ELF-1 (cell line): ENCODE results near the gene DDTL.
A peak's percentile ranks its signal among the peaks of the same experiment; 100 is the strongest.
"Not testable (repeated sequence)": the region's sequence is repeated elsewhere in the genome, so short reads cannot be mapped to it uniquely, and the experiment has no call there.

Experiments used
- DNase-seq: peaks from one replicate; pipeline ENCODE4 v3.0.0-alpha.2; 2016; ENCODE audit warnings: low read depth, low spot score

The DDTL gene

DNA sequence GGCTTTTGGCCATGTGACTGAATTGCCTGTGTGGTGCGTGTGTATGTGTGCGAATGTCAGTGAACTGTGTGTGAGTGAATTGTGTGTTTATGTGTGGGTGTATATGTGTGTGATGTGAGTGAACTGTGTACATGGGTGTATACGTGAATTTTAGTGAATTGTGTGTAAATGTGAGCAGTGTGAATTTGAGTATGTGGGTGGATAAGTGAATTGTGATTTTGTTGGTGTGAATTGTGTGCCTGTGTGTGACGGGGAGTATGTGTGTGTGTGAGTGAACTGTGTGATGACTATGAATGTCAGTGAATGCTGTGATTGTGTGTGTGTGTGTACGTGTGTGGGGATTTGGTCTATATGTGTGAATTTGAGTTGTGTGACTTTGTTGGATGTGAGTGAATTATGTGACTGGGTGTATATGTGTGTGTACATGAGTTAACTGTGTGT, 3.5 kb downstream of the DDTL start:
- no peak for DNase-seq

DNA sequence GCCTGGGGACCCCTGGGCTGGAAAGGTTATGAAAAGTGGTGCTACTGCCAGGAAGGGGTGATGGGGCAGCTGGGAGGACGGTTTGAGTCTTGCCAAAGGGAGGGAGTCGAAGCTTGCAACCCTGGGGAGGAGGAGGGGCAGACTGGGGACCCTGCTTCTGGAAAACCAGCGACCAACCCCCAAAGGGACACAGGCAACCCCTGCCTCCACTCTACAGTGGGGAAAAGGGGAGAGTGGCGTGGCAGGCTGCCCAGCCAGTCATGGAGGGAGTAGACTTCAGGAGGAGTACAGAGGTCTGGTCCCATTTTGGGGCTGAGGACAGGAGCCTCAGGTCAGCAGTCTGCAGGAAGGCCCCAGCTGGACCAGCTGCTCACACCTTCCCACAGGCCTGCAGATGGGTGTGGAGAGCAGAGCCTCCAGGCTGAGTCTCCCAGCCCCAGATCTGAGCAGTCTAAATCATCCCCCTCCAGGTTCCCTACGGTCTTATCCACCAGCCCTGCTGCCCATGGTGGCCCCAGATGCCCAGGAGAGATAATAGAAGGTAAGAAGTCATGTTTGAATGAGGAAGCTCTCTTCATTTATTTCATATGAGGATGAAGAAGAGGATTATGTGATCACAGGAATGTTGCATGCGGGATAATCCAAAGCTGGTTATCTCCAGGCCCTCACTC, 4.3 kb downstream of the DDTL start:
- no peak for DNase-seq

DNA sequence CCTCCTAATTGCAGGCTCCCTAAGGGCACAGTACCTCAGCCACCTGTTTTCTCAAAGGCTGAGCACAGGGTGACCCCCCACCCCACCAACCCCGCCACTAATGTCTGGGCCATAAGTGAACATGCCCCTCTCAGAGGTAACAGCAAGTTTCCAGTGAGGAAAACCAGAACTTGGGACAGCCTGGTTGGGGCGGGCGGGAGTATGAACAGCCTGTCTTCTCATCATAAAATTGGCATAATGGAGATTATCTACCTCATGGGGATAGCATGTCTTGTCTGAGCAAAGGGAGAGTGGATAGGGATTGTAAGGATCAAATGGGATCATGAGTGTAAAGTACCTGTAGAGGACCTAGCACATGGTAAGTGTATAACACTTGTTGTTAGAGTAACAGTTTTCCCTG, 5.2 kb downstream of the DDTL start:
- not testable (repeated sequence) for DNase-seq

GRCh38 chr22:23974345-23974744, 7.7 kb downstream of the DDTL start, which contains the start of gene DDT:
DDT (minus strand) TSS chr22:23974441; CDS start chr22:23974414, 27 bp downstream.
- DNase-seq = not testable (repeated sequence)

DNA sequence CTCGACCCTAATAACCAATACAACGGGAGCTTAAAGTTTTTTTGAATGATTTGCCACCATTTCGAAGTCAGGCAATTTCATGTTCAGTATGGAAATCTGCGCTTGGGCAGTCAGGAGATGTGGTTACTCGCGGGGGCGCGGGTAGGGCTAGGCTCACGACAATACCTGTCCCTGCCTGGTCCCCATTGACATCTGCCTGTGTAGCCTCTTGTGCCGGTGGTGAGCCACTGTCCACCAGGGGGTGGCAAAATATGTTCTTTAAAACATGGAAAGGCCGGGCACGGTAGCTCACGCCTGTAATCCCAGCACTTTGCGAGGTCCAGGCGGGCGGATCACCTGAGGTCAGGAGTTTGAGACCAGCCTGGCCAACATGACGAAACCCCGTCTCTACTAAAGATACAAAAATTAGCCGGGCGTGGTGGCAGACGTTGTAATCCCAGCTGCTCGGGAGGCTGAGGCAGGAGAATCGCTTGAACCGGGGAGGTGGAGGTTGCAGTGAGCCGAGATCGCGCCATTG, 8.2 kb downstream of the DDTL start:
- not testable (repeated sequence) for DNase-seq

GRCh38 chr22:23977304-23977703, 10.6 kb downstream of the DDTL start:
- not testable (repeated sequence) for DNase-seq

GRCh38 chr22:23979557-23980240, 13.0 kb downstream of the DDTL start, which contains the start of gene GSTT2:
GSTT2 (plus strand) TSS chr22:23980134.
- DNase-seq = not testable (repeated sequence)

DNA sequence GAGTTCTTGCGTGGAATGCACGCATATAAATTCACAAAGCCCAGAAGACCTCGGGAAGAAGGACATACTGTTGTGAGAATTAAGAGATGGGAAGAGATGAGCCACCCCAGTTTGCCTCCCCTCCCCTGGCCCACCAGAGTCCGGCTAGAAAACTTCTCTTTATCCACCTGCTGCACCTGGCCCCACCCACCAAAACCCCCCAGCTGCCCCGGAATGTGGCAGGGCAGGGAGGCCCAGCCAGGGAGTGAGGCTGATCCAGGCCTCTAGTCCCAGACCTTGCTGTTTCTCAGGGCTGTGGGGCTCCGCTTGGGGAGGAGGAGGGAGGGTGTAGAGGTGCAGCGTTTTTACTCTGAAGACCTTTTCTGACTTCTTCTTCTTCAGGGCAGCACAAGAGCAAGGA, 13.9 kb downstream of the DDTL start:
- DNase-seq = not testable (repeated sequence)

- no peak for DNase-seq
These were observed 17.7 kb downstream of the DDTL start for GRCh38 chr22:23984430-23984829.

DNA sequence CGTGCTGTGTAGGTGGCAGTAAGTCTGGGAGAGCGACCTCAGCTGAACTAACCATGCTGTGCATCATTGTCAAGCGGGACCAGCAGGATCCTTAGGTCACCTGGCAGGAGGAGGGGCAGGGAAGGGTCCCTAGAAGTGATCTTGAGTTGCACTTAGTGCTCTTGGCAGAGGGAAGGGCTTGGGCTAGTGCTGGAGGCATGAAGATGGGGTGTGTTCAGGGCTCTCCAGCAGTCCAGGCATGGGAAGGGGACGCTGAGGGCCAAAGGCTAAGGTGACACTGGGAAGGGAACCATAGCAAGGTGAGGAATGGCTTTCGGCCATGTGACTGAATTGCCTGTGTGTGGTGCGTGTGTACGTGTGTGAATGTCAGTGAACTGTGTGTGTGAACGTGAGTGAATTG, 19.4 kb downstream of the DDTL start:
- not testable (repeated sequence) for DNase-seq

DNA sequence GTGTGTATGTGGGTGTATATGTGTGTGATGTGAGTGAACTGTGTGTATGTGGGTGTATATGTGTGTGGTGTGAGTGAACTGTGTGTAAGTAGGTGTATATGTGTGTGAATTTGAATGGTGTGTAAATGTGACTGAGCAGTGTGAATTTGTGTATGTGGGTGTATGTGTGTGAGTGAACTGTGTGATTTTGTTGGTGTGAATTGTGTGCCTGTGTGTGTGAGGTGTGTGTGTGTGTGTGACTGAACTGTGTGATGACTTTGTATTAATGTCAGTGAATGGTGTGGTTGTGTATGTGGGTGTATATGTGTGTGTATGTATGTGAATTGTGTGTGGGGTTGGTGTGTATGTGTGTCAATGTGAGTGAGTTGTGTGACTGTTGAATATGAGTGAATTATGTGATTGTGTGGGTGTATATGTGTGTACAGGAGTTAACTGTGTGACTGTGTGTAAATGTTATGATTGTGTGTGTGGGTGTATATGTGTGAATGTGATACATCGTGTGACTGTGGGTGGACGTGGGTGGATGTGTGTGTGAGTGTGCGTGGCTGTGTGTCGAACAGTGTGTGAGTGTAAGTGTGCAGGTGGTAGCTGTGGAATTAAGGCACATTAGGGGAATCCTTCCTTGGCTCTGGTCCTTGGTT, 20.0 kb downstream of the DDTL start:
- not testable (repeated sequence) for DNase-seq

DNA sequence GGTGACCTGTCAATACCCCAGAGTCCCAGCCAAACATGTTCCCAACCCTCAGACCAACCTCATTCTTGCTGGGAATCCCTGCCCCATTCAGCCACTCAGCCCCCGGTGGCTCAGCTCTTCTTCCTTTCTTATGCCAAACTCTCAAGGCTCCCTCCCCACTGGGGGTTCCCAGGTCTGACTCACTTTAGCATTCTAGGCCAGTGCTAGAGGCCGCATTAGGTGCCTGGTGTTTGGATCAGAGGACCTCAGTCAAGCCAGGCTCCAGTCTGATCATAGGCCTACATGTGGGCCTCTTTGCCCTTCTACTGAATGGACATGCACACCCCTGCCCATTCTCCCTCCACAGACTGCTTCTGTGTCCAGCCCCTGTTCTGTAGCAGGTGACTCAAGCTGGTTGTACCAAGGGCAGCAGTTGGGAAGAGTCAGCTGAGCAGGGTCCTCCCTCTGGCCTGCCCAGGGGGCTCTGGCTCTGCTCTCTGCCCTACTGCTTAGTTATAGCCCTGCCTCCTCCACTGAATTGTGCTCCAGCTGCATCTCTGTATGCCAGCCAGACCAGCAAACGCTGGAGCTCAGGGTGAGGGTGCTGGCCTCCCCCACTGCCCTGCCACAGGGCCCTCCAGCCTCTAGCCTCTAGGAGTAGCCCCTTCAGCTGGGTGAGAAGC, 23.0 kb downstream of the DDTL start:
- not testable (repeated sequence) for DNase-seq

DNA sequence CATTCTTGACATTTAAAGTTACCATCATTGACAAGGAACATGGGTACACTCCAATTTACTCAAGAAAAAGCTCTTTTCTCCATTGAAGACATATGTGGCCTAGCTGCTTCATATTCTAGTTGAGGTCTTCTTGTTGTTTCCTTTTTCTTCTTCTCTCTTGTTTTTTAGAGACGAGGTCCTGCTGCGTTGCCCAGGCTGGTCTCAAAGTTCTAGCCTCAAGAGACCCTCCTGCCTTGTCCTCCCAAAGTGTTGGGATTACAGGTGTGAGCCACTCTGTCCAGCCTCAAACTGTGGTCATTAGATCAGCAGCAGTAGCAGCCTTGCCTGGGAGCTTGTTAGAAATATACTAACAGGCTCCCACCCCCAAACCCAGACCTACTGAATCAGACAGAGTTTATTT, 26.4 kb downstream of the DDTL start:
- not testable (repeated sequence) for DNase-seq

GRCh38 chr22:23993581-23994177, 27.0 kb downstream of the DDTL start:
- DNase-seq = not testable (repeated sequence)

- no peak for DNase-seq
These were observed 30.4 kb downstream of the DDTL start for GRCh38 chr22:23997092-23997491.

DNA sequence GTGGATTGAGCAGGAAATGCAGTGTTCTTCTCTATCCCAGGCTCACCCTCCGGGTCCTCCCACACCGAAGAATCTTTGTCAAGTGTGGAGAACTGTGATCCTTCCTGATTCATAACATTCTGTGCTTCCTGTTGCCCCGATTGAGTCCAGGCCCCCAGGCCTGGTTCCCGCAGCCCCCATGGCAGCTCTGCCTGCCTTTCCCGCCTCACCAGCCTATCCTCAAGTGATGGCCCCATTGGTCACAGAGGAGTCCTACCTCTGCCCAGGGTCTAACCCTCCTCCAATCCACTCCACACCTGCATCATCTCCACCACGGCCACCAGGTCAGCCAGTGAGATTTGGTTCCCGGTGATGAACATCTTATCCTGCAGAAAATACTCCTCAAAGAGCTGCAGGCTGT, 33.1 kb downstream of the DDTL start:
- DNase-seq = not testable (repeated sequence)

- DNase-seq = peak; percentile 37
These were observed 34.6 kb downstream of the DDTL start for GRCh38 chr22:24001314-24001713.

GRCh38 chr22:24002272-24002671, 35.6 kb downstream of the DDTL start:
- no peak for DNase-seq

DNA sequence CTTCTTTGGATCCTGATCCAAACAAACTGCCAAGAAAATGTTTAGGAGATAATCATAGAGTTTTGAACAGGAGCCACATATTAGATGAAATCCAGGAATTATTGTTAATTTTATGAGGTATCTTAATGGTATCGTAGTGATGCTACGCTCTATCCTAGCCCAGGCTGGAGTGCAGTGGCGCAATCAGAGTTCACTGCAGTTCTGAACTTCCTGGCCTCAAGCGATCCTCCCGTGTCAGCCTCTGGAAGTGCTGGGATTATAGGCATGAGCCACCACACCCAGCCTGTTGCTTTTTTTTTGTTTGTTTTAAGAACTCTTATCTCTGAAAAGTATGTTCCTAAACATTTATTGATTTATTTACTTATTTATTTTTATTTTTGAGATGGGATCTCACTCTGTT, 36.2 kb downstream of the DDTL start:
- no peak for DNase-seq

DNA sequence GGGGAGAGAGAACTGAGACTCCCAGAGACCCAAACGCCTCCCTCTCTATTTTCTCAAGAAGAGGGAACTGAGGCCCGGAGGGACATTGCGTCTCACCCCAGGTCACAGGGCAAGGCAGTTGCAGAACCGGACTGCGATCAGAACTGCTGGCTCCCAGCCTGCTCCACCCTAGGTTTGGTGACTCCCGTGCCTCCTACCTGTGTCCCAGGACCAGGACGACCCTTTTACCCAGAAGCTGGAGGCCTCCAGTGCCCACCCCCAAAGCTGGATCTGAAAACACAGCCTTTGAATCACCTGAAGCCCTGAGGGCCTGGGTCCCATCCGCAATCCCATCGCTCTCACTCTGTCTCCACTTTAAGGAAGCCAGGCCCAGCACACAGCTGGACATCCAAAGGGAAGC, 37.2 kb downstream of the DDTL start:
- DNase-seq = peak; percentile 39

- no peak for DNase-seq
These were observed 38.5 kb downstream of the DDTL start, which contains the start of gene GSTT4 for GRCh38 chr22:24005201-24005600. GSTT4 (minus strand) TSS chr22:24005453; CDS start chr22:24005356, 97 bp downstream.
